A673 (cell line): ENCODE measurements around the gene MUC22.
"Not testable (repeated sequence)": the region's sequence is repeated elsewhere in the genome, so short reads cannot be mapped to it uniquely, and the experiment has no call there.

Experiments used
- CTCF ChIP-seq: fragments of 300-800, 200-600 bp; sonication (generic); conservative IDR thresholded peaks from 2 replicates; pipeline ENCODE4 v1.5.1; 2017; ENCODE audit warnings: low read depth, mild to moderate bottlenecking, antibody characterized with exemption, low read length, moderate library complexity, mixed read lengths
- EZH2 ChIP-seq: fragments of 200-600 bp; sonication (generic); IDR thresholded peaks from 2 replicates; pipeline ENCODE4 v1.6.1; 2017; ENCODE audit warnings: borderline replicate concordance, low read depth, mild to moderate bottlenecking, mixed read lengths, antibody characterized with exemption, low read length; ENCODE audit not compliant: poor library complexity, severe bottlenecking

- TF ChIP-seq CTCF, EZH2: not testable (repeated sequence)
Observed at GRCh38 chr6:31017436-31017835, 7.2 kb downstream of the MUC22 start.
